Stromal cell of bone marrow (primary cell): ENCODE results near the gene ARHGAP10.

ENCODE experiments used
- DNase-seq: peaks from one replicate; pipeline ENCODE4 v3.0.0-alpha.2; 2012; ENCODE audit warnings: low read depth

ARHGAP10 gene, protein sequence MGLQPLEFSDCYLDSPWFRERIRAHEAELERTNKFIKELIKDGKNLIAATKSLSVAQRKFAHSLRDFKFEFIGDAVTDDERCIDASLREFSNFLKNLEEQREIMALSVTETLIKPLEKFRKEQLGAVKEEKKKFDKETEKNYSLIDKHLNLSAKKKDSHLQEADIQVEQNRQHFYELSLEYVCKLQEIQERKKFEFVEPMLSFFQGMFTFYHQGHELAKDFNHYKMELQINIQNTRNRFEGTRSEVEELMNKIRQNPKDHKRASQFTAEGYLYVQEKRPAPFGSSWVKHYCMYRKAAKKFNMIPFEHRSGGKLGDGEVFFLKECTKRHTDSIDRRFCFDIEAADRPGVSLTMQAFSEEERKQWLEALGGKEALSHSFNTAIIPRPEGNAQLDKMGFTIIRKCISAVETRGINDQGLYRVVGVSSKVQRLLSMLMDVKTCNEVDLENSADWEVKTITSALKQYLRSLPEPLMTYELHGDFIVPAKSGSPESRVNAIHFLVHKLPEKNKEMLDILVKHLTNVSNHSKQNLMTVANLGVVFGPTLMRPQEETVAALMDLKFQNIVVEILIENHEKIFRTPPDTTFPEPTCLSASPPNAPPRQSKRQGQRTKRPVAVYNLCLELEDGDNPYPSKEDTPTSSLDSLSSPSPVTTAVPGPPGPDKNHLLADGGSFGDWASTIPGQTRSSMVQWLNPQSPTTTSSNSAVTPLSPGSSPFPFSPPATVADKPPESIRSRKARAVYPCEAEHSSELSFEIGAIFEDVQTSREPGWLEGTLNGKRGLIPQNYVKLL

DNA sequence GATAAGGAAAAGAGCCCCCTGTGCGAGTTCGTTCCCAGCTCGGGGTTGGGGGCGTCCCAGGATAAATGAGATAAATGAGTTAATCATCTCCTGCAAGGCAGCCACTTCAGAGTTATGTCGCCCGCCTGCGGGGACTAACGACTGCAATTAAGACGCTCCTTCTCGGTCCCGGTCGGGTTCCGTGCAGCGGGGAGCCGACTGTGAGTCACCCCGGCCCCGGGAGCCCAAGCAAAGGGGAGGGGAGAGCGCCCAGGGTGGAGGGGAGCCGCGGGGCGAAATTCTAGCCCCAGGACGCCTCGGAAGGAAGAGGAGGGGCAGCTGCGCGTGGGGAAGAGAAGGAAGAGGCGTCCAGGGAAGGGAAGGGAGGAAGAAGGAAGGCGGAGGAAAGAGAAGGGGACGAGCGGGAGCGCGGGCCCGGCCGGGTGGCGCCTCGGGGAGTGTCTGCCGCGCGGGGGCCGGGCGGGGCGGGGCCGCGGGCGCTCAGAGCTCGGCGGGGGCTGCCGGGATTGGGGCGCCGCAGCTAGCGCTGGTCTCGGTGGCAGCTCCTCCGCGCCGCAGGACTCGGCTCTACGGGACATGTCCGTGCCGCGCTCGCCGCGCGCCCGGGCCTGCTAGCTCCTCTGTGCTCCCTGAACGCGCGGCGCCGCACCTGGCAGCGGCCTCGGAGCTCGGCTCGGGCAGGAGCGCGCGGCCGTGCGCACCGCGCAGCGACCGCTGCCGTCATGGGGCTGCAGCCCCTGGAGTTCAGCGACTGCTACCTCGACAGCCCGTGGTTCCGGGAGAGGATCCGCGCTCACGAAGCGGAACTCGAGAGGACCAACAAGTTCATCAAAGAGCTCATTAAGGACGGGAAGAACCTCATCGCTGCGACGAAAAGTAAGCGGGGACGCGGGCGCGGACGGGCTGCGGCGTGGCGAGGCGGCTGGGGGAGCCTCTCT, at the start of gene ARHGAP10:
ARHGAP10 (plus strand) TSS at position 509 of the 938 bp plus-strand sequence; CDS start at position 723, 214 bp downstream.
- peak; percentile 63 for DNase-seq

DNA sequence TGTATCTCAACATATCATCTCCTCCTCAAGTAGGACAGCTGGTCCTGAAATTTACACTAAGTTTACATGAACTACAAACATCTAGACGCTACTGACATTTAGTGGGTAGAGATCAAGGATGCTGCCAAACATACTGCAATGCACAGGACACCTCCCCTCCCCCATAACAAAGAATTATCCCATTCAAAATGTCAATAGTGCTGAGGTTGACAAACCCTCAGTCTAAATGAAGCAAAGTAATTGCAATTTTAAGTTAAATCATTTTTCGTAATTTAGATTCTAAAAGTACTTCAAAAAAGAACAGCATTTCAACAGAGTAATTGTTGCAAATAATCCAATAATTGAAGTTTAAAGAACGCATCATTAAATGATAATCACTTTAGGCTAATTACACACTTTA, 49.1 kb upstream of the ARHGAP10 start:
- DNase-seq = no peak

DNA sequence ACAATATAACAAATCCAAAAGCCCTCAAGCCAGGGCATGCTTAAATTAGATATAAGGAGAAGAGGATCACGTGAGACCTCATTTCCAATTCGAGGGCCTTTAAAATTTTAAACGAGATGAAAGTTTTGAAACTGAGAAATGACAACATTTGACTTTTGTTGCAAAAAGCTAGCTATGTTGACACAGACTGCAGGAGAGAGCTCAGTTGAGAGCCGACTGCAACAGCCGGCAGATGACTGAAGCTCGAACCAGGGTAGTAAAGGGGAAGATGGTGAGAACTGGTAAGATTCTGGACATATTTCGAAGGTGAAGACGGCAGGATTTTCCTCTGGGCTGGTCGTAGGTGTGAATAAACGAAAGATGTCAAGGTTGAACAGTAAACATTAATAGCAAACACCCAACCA, 48.7 kb upstream of the ARHGAP10 start:
- DNase-seq = no peak

DNA sequence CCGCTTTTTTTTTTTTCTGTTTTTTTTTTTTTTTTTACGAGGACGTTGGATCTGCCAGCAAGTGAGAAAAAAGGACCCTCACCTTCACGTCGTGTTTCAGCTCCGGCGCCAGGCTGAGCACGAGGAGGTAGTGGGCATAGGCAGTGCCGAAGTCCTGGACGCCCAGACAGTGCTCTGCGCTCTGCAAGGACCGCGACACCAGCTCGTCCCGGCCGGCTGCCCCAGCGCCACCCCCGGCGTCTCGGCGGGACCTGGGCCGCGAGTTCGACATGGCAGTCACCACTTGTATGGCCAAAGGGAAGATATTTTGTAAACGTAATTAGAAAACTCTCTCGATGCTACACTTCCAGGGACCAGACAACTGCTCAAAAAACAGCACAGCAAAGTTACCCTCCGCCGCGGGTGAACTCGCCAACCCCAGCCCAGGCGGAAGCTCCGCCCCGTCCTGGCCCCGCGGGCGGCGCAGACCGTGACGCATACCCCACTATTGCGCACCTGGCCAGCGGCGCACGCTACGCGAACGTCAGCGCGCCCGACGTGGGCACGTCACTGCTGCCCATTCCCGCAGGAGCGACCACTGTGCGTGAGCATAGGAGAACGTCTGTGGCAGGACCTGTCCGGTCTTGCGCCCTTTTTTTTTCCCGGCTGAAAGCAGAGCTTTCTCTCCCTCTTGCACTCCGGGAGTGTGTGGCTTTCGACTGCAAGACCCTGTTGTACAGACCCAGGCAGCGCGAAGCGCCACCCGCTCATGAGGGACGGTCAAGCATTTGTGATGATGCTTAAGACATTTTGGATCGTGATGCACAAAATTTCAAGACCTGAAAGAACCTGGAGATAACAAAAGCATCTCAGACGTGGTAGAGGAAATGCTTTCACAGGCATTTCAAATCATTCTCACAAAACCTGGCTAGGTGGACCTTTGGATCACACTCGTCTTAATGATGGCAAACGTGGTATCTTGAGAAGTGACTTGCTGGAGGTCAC, 47.9 kb upstream of the ARHGAP10 start, which contains the start of gene PRMT9:
PRMT9 (minus strand) TSS at position 447 of the 984 bp plus-strand sequence; CDS start at position 271, 176 bp downstream.
- peak; percentile 80 for DNase-seq

DNA sequence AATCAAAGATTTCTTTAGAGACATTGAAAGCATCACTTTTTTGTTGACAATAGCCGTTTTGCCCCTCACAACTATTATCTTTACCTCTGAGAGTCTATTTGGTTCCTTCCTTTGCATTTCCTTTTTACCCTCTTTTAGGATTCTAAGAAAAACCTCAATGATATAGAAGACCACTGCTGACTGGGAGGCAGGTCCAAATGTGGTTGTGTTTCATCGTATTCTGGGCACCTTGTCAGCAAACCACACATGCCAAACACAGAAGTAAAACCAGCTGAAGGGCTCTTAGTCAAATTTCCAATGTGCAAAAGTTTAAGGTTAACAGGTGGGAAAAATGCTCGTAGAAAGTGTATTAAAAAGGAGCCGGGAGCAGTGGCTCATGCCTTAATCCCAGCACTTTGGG, 42.8 kb upstream of the ARHGAP10 start:
- no peak for DNase-seq

DNA sequence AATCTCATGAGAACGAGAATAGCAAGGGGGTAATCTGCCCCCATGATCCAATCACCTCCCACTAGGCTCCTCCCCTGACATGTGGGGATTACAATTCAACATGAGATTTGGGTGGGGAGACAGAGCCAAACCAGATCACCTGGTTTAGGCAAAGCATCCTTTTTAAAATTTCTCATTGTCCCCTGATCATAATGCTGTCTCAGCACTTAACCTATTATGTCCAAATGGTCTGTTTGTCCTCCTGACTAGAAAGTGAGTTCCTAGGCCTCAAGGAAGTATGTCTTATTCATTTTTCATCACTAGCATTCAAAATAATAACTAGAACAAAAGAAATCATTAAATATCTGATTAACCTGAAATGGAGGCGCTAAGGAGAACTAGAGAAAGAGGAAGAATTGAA, 40.1 kb upstream of the ARHGAP10 start:
- DNase-seq = no peak

DNA sequence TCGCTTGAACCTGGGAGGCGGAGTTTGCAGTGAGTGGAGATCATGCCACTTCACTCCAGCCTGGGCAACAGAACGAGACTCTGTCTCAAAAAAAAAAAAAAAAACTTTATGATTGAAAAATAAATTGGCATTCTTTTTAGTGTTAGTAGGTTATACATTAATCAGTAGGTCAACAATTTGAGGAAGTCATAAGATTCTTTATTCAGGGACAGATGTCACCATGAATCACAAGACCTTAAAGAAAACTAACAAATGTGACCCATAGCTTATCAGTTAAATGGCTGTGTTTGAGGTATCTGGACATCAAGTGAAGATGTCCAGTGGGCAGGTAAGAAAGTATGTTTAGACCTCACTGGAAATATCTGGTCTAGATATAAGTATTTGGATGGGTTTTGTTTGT, 38.7 kb upstream of the ARHGAP10 start:
- no peak for DNase-seq

DNA sequence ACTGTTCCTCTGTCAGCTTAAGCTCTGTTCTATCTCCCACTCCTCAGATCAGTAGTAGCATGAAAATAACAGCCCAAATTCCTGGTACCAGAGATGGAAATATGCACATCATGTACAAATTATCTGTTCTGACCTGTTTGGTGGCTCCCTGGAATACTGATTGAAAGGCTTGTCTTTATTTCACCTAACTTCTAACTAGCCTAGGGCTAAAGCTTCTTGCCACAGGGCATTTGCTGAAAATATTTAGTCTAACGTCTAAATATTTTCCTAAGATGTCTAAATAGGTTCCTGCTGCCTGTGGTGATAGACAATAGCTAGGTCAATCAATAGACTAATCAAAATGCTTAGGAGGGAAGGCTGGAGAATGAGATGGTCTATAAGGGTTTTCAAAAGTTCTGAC, 35.0 kb upstream of the ARHGAP10 start:
- DNase-seq = no peak

DNA sequence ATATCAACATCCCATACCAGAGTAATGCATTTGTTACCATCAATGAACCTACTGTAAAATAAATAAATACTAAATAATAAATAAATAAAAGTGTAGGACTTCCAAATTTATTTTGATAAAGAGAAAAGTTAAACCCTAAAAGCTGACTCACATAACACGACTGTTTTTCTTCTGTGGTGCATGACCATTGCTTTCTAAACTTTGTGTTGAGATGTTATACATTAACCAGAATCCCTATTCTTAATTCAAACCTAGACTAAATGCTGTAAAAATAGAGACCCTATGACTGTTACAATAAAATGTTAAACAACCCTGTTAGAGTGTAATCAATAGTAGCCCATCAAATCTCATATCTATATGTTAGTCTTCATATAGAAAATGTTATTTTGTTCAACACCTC, 27.0 kb upstream of the ARHGAP10 start:
- no peak for DNase-seq

DNA sequence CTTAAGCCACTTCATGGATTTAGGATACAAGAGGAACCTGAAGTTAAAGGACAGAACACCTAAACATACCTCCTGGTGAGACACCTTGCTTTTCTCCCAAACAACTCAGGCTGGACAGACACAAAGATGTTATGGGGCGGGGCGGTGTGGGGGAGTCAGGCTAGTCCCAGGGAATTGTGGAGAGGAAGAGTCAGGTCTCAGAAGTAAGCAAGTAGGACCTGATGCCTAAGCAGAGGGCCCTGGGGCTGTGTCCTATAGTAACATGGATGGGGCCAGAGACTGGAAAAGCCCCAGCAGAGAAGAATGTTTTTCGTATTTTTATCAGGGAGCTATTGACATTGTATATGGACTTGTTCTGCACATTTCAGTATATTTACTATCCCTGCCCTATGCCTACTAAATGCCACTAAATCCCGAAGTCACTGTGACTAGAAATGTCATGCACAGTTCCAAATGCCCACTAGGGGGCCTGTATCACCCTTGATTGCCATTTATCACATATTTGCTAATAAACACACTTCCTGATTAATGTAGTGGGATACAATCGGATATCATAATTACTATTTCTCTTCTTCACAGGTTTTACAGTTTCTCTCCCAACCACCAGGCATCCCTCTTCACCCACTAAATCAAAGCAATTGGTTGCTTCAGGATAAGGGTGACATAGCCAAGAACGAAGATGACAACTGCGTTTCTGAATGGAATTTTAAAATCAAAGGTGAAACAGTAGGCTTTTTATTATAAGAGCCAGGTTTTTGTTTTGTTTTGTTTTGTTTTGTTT, 23.8 kb upstream of the ARHGAP10 start:
- DNase-seq = no peak

DNA sequence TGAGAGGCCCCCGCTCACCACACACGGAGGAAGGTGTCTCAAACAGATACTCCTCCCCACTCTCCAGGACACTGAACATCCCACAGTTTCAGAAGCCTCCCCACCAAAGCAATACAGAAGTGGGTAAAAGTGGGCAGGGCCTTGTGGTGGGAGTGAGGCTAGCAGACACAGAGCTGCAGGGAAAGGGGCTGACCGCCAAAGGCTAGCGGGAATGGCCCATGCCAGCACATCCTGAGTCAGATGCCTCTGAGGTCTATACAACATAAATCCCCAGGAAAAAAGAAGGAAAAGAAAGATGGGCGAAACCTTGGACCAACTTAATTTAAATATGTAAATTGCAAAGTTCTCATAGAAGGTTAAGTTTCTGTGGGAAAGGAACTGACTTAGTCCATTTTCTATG, 21.9 kb upstream of the ARHGAP10 start:
- no peak for DNase-seq

DNA sequence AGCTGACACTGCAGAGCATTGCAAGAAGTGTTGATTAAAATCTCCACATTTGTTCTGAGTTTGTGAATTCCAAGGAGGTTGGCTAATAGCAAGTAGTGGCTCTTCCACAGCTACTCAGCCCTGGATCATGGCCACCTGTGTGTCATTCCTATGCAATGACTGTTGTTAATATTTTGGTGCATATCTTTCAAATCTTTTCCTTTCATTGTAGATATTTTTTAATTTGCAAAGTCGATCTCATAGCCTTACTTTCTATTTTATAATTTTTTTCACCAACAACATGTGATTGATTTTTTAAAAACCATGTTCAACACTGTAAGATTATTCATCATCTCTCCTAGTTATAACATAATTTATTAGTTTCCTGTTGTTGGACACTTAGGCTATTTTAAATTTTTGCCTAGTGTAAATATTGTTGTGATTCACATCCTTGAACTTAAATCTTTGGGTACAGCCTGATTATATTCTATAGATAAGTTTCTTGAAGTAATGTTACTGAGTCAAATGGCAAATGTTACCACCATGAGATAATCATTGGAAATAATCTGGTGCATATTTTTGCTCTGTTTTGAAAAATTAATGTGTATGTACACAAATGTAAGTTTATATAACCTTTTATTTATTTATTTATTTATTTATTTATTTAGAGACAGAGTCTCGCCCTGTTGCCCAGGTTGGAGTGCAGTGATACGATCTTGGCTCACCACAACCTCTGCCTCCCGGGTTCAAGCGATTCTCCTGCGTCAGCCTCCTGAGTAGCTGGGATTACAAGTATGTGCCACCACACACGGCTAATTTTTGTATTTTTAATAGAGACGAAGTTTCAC, 17.1 kb upstream of the ARHGAP10 start:
- no peak for DNase-seq

DNA sequence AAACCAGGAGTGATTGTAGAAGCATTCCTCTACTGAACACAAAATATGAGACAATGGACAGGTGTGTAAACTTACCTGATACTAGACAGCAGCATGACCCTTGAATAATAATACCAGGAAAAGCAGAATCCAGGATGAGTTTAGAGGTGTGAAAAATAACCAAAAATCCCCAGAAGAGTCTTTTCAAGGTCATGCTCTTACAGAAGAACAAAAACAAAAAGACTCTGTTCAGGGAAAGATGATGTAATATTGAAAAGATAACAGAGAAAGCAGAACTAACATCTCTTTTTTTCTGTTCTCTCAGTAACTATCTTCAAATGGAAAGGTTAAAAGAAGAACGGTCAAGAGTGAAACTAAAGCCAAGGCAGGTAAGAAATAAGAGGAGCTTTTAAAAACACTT, 14.0 kb upstream of the ARHGAP10 start:
- DNase-seq = no peak

DNA sequence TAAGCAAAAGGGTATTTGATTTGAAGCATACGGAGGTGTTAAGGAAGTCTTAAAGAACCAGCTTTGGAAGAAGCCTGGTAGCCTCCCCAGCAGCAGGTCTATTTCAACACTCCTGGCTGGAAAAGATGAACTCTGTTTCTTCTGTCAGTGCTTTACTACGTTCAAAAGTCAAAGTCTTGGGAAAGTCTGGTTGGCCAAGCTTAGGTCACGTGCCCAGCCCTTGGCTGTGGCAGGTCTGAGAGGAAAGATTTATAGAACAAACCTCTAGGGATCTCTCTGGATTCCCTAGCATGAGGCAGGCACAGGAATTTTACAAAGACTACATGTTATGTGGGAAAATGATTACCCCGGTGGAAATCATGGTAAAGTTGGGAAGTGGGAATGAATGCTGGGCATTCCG, 8.6 kb upstream of the ARHGAP10 start:
- no peak for DNase-seq

DNA sequence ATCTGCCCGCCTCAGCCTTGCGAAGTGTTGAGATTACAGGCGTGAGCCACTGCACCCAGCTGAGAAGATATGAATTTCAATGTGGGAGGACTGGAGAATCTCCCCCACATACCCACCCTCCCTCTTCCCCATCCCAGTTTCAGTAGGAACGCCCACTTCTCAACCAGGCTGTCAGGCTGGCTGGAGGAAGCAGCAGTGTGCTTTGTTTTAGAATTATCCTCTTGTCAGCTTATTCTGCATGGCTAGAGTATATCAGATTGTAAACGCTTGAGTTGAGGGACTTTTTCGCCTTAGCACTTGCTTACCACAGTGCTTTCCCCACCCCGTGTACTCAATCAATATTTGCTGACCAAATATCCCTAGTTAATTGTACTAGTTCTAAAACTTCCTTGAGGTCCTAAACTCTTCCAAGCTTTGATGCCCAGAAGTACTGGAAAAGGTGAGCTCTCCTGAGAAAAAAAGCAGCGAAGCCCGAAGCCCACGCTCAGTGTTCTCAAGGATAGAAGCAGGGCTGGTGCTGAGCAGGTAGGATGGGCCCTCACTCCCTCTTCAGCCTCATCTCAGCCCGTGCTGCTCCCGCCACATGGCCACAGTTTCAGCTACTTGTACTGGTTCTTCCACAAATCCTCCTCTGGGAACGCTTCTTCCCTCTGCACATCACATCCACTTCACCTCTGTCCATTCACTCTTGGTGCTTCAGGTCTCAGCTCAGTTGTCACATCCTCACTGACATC, 7.3 kb upstream of the ARHGAP10 start:
- no peak for DNase-seq

DNA sequence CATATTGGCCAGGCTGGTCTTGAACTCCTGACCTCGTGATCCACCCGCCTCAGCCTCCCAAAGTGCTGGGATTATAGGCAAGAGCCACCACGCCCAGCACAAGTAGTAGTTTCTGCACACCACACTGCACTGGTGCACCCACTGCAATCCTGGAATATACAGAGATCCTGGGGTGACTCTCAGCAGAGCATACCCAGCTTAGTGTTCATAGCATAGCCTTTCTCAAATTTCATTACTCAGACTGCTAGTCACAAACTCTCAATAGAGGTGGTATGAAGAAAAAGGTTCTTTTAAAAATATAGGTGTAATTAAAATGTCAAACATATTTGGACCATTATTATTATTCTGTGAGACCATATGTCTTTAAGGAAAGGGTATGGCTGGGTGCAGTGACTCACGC, 6.2 kb upstream of the ARHGAP10 start:
- no peak for DNase-seq

DNA sequence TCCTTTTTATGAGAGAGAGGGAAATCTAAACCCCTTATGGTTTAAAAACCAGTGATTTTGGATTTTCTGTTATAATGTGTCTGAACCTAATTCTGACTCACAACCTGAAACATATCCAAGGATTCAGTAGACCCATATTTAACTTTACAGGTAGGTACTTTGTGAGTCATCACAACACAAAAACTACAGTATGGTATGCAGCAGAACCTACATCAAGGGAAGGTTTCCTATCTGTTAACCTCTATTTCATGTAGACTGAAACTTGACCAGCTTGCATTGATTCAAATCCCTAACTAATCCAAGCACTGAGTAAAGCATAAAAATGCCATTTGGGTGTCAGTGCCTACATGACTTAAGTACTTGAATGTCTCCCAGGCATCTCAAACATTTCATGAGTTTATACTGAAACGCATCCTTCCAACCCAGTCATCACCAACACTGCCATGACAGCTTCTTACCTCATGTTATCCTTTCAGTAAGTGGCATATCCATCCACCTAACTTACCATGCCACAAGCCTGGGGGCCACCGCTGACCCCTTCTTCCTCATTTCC, 4.3 kb upstream of the ARHGAP10 start:
- no peak for DNase-seq

DNA sequence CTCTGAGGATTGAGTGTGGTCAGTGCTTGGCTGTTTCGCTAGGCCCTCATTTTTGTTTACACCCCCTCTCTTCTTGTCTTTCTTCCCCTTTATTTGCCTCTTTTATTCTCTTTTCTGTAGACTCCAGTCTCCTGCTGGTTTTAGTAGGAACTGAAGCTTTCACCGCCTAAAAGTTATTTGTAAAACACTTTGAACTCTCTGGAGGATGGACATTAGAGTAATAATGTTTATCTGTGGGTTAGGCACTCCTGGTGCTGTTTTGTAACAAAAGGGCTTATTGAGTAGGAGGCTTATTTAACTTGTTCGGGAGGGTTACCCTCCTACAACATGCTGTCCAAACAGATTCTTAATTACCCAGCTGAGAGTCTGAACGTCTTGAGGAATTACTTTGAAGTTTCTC, 1.6 kb upstream of the ARHGAP10 start:
- no peak for DNase-seq
